Measurements from ENCODE around the gene ZNF445.
"Not testable (repeated sequence)": the region's sequence is repeated elsewhere in the genome, so short reads cannot be mapped to it uniquely, and the experiment has no call there.

Gene ZNF445

DNA sequence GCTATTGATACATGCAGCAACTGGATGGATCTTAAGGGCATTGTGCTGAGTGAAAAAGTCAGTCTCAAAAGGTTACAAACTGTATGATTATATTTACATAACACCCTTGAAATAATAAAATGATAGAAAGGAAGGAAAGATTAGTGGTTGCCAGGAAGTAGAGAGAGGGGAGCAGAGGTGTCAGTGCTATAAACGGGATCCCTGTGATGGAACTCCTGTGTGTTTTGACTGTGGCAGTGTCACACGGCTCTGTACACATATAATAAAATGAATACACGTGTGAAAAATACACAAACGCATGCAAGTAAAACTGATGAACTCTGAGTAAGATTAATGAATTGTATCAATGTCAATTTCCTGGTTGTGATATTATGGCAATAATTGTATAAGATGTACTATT is 78.6 kb downstream of the ZNF445 start:
- DNase-seq (ENCODE audit: low read depth): no peak

DNA sequence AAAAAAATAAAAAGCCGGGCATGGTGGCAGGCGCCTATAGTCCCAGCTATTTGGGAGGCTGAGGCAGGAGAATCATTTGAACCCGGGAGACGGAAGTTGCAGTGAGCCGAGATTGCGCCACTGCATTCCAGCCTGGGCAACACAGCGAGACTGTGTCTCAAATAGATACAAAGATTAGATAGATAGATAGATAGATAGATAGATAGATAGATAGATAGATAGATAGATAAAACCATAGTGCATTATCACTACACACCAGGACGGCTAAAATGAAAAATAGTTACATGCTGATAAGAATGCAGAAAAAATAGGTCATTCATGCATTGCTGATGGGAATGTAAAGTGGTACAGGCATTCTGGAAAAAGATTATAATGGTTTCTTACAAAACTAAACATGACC is 79.2 kb downstream of the ZNF445 start:
- DNase-seq (ENCODE audit: low read depth): not testable (repeated sequence)

DNA sequence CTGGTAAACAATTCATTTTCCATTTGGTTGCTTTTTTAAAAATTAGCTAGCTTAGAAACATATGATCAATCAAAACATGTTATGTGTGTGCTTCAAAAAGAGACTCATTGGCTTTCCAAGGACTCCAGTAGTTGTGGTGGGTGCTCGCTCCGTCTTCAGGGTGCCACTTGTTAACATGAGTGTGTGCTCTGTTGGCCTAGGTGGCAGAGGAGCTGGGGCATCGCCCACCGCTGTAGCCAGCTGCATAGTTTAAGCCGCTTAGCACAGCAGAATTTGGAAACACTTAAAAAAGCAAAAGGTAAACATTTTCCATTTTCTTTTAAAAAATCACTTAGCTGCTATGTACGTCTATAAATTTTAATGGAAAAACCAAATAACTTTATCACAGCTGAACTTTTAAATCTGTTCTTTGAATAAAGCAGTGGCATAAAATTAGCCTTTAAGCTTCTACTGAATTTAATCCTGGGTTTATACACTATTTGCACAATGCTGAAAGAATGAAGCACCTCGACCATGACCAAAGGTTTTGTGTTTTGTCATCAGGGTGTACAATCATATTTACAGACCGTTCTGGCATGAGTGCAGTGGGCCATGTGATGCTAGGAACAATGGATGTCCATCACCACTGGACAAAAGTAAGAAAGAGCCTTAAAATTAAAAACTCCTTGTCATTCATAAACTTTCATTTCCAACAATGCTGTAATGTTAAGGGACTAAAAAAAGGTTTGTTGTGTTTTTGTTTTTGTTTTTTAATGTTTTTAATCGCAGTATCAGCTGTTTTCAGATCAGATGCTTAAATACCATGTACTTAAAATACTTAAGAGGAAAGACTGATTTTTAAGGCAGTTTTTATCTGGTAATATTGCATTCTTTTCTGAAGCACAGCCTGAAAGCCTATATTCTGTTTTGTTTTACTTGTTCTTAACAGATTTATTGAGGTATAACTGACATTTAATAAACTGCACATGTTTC is 81.0 kb downstream of the ZNF445 start:
- no peak for DNase-seq (ENCODE audit: low read depth)

DNA sequence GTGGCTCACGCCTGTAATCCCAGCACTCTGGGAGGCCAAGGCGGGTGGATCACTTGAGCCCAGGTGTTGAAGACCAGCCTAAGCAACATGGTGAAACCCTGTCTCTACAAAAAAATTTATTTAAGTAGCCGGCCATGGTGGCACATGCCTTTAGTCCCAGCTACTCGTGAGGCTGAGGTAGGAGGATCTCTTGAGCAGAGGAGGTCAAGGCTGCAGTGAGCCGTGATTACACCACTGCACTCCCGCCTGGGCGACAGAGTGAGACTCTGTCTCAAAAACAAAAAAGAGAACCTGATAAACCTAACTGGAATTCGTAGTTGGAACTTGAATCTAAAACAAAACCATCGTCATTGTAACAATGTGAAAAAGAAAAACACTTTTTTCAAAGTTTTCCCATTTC is 81.8 kb downstream of the ZNF445 start:
- DNase-seq (ENCODE audit: low read depth): no peak

DNA sequence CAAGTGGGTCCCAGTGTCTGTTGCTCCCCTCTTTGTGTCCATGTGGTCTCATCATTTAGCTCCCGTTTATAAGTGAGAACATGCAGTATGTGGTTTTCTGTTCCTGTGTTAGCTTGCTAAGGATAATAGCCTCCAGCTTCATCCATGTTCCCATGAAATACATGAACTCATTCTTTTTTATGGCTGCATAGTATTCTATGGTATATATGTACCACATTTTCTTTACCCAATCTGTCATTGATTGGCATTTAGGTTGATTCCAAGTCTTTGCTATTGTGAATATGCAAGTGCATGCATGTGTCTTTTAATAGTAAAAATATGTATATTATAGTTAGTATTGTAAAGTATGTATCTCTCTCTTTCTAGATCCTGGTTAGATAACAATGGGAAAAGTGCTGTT is 85.0 kb downstream of the ZNF445 start:
- no peak for DNase-seq (ENCODE audit: low read depth)

DNA sequence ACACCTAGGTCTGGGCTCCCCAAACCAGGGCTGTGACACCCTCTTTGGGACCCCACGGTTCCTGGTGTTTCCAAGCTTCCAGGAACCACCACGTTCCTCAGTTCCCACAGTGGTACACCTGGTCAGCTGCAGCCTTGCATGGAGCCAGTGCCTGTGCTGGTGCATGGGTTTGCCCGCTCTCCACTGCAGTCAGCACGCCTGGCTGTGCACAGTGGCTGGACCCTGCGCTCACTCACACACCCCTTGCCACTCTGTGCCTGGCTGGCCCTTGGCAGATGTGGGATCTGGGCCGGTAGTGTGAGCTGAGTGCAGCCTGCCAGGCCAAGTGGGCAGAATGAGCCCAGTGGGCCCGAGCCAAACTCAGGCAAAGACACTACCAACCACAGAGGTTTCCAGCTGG is 90.1 kb downstream of the ZNF445 start:
- DNase-seq (ENCODE audit: low read depth): no peak
